GM12878 (cell line): ENCODE measurements around the gene PLEKHF1.

ENCODE experiments used
- CTCF ChIP-seq, 3 experiments: IDR thresholded peaks in 2 of 3; conservative IDR thresholded peaks in 1 of 3; 2 replicates each; pipeline ENCODE4 v1.5.1; 2011; ENCODE audit warnings: low read depth in 3 of 3, low read length in 3 of 3, mild to moderate bottlenecking in 3 of 3, control low read depth in 2 of 3, moderate library complexity in 2 of 3, inconsistent platforms in 1 of 3, mixed read lengths in 1 of 3; ENCODE audit not compliant: control insufficient read depth in 2 of 3, insufficient read depth in 1 of 3; ENCODE audit errors: extremely low read depth in 1 of 3
- GABPA ChIP-seq: IDR thresholded peaks from 2 replicates; pipeline ENCODE4 v1.6.1; 2014; ENCODE audit warnings: antibody characterized with exemption, low read depth, mild to moderate bottlenecking, inconsistent platforms
- HDAC6 ChIP-seq: fragments of 200-600 bp; sonication (generic); IDR thresholded peaks from one replicate; pipeline ENCODE4 v1.8.0; 2017; ENCODE audit warnings: antibody characterized with exemption; ENCODE audit not compliant: unreplicated experiment
- MAX ChIP-seq: IDR thresholded peaks from 2 replicates; pipeline ENCODE4 v1.6.1; 2012; ENCODE audit warnings: low read depth, low read length, improper control_type of control experiment
- NRF1 ChIP-seq: conservative IDR thresholded peaks from 2 replicates; pipeline ENCODE4 v1.6.1; 2011; ENCODE audit warnings: mild to moderate bottlenecking, low read depth, low read length, improper control_type of control experiment
- PBX3 ChIP-seq: IDR thresholded peaks from 2 replicates; pipeline ENCODE4 v1.6.1; 2011; ENCODE audit warnings: mild to moderate bottlenecking, low read depth, low read length, moderate library complexity; ENCODE audit not compliant: insufficient replicate concordance
- POLR2AphosphoS5 ChIP-seq: IDR thresholded peaks from 2 replicates; pipeline ENCODE4 v1.6.1; 2011; ENCODE audit warnings: mild to moderate bottlenecking, low read length, inconsistent platforms
- ZNF24 ChIP-seq: fragments of 450-650 bp; IDR thresholded peaks from 2 replicates; pipeline ENCODE4 v1.6.1; 2017; ENCODE audit warnings: antibody characterized with exemption, mild to moderate bottlenecking

GRCh38 chr19:29697523-29698261 lies 32.4 kb downstream of the PLEKHF1 start:
- TF ChIP-seq MAX (no peak), ZNF24 (no peak), CTCF (IDR thresholded peaks at IDR 0.05 in 2 of 3, conservative IDR thresholded peaks at IDR 0.05 in 1 of 3; ENCODE audit: control insufficient read depth in 2 of 3, extremely low read depth in 1 of 3, insufficient read depth in 1 of 3, low read depth in 3 of 3, low read length in 3 of 3) (no peak), PBX3 (no peak), GABPA (no peak), POLR2AphosphoS5 (no peak), NRF1 (no peak), HDAC6 (no peak)
